BLaER1 (cell line): Measurements from ENCODE around the gene SLC25A29.
A peak's percentile ranks its signal among the peaks of the same experiment; 100 is the strongest.

Experiments
- H3K27ac ChIP-seq: shearing (Covaris generic); formaldehyde crosslinking; 2 replicates; pipeline ENCODE4 v1.8.1; 2022
- H3K27me3 ChIP-seq: shearing (Covaris generic); formaldehyde crosslinking; 2 replicates; pipeline ENCODE4 v1.8.1; 2022
- H3K36me3 ChIP-seq: shearing (Covaris generic); formaldehyde crosslinking; 2 replicates; pipeline ENCODE4 v1.8.1; 2022
- H3K4me1 ChIP-seq: shearing (Covaris generic); formaldehyde crosslinking; 2 replicates; pipeline ENCODE4 v1.8.1; 2022
- H3K4me2 ChIP-seq: shearing (Covaris generic); formaldehyde crosslinking; 2 replicates; pipeline ENCODE4 v1.8.1; 2022
- H3K4me3 ChIP-seq: shearing (Covaris generic); formaldehyde crosslinking; 2 replicates; pipeline ENCODE4 v1.8.1; 2022
- H3K9ac ChIP-seq: shearing (Covaris generic); formaldehyde crosslinking; 2 replicates; pipeline ENCODE4 v1.8.1; 2022
- H3K9me3 ChIP-seq: shearing (Covaris generic); formaldehyde crosslinking; 2 replicates; pipeline ENCODE4 v1.8.1; 2022
- H4K20me1 ChIP-seq: shearing (Covaris generic); formaldehyde crosslinking; 2 replicates; pipeline ENCODE4 v1.8.1; 2022
- Cebpa-rat ChIP-seq: shearing (Covaris generic); IDR thresholded peaks from 2 replicates; pipeline ENCODE4 v1.8.1; 2022

SLC25A29 gene

DNA sequence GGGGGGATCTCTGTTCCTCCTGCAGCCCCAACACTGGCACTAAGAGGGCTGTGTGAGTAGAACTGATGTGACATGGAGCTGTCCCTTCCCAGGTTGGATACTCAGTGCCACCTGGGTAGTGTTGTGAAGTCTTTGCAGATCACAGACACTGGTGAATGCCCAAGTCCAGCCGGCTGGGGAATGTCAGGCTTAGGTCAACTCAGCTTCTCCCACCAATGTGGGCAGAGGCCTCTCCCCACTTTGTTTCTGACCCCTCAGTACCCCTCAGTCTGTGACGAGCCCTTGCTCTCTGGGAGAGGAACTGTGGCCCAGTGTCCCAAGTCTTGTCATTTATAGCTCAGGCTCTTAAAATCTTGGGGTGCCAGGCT, 11.3 kb downstream of the SLC25A29 start:
- Histone ChIP-seq H3K36me3 (peaks cover 52% of the 10 kb centered on the region), H3K27ac (peak overlapping the region; percentile 90), H3K4me2 (peak overlapping the region; percentile 96), H3K9ac (peak overlapping the region; percentile 63), H3K9me3 (no peaks in the 10 kb centered on the region), H3K27me3 (no peaks in the 10 kb centered on the region), H3K4me1 (peaks cover 100% of the 10 kb centered on the region), H4K20me1 (peaks cover 88% of the 10 kb centered on the region), H3K4me3 (peak overlapping the region; percentile 35; the same call in 1 of the 2 replicates)
- TF ChIP-seq Cebpa-rat: no peak

DNA sequence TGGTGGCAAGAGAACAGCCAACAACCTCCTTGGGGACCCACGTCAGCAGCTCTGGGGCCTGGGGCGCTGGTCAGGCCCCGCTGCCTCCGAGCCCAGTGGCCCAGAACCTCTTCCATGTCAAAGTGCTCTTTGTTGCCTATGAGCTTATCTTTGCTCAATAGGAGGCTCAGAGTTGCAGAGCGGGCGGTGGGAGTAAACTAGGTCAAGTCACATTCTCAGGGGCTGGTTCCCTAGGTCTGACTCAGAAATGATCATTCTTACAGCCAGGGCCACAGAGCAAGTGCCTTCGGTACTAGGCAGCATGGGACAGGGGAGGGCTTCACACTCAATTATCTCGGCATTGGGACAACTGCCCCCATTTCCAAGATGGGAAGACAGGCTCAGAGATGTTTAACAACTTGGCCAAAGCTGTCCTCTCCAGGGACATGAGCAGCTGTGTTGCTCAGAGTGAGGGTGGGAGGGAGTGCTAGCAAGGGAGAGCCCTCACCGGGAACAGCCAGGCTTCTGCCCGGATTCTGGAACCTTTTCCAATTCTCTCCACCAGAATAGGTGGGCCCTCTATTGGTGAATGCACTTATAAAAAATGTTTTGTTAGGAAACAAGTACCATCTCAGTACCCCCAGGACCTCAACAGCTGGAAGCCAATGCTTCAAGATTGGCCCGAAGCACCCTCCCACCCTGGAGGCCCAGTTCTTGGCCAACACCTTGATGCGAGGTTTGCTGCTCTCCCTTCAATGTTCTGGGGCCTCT, 11.9 kb downstream of the SLC25A29 start:
- peak; percentile 88 for TF ChIP-seq Cebpa-rat
- Histone ChIP-seq H3K36me3 (peaks cover 52% of the 10 kb centered on the region), H4K20me1 (peaks cover 88% of the 10 kb centered on the region), H3K9me3 (no peaks in the 10 kb centered on the region), H3K4me3 (peak overlapping the region; percentile 49), H3K27me3 (no peaks in the 10 kb centered on the region), H3K27ac (peak overlapping the region; percentile 90), H3K4me2 (peak overlapping the region; percentile 96), H3K4me1 (peaks cover 100% of the 10 kb centered on the region), H3K9ac (peak overlapping the region; percentile 73)

DNA sequence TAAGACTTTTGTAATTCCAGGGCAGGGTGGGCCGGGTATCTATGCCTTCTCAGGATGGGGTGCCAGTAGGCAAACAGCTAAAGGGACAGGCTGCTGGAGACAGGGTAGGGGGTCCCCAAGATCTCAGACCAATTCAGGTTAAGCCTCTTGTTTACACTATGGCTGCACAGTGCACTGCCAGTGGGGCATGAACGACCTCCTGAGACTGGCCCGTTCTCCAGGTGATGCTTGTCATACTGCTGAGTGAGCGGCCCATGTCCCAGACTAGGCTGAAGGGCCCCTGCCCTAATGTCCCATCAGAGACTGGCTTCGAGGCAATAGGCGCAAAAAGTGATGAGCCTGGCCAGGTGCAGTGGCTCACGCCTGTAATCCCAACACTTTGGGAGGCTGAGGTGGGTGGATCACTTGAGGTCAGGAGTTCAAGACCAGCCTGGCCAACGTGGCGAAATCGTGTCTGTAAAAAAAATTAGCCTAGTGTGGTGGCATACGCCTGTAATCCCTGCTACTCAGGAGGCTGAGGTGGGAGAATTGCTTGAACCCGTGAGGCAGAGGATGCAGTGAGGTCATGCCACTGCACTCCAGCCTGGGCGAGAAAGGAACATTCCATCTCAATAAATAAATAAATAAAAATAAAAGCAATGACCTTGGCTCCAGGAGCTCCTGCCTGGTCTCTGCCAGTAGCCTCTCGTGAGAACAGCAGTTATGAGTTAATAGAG, 12.6 kb downstream of the SLC25A29 start:
- H3K9ac ChIP-seq: peak overlapping the region; percentile 73
- peaks cover 55% of the 10 kb centered on the region for H3K36me3 ChIP-seq
- H3K4me1 ChIP-seq: peaks cover 100% of the 10 kb centered on the region
- H4K20me1 ChIP-seq: peaks cover 88% of the 10 kb centered on the region
- H3K4me3 ChIP-seq: peak overlapping the region; percentile 49
- no peaks in the 10 kb centered on the region for H3K27me3 ChIP-seq
- peak overlapping the region; percentile 96 for H3K4me2 ChIP-seq
- H3K9me3 ChIP-seq: no peaks in the 10 kb centered on the region
- no peak for TF ChIP-seq Cebpa-rat
- H3K27ac ChIP-seq: peak overlapping the region; percentile 90

DNA sequence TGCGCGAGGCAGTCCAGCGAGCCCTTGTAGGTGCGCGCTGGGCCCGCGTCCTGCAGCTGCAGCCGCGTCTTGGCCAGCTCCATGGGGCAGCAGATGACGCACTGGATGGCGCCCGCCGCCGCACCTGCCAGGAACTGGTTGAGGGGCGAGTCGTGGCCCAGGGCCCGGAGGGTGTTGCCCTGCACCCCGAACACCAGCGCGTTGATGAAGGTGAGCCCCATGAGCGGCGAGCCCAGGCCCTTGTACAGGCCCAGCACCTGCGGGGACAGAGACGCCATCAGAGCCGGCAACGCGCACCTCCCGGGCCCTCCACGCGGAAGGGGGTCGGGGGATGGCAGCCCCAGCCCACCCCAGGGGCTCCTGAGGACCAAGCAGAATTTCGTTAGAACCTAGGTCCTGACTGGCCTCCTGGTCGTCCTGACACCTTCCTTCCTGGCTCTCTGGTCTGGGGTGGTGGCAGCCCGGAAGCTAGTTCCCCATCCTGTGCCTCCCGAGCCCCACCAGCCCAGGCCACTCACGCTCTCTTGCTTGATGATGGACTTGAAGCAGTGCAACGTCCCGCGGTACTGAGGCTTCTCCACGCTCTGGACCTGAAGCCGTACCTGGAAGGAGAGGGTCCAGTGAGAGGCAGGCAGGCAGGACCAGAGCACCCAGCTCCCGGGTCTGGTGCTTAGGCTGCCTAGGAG, 13.3 kb downstream of the SLC25A29 start:
- no peak overlapping the region; the same call in 1 of the 2 replicates for H3K4me3 ChIP-seq
- no peaks in the 10 kb centered on the region for H3K27me3 ChIP-seq
- peaks cover 84% of the 10 kb centered on the region for H4K20me1 ChIP-seq
- H3K4me2 ChIP-seq: peak overlapping the region; percentile 96
- peak overlapping the region; percentile 73 for H3K9ac ChIP-seq
- no peak for TF ChIP-seq Cebpa-rat
- H3K36me3 ChIP-seq: peaks cover 49% of the 10 kb centered on the region
- no peaks in the 10 kb centered on the region for H3K9me3 ChIP-seq
- peak overlapping the region; percentile 90 for H3K27ac ChIP-seq
- H3K4me1 ChIP-seq: peaks cover 100% of the 10 kb centered on the region

DNA sequence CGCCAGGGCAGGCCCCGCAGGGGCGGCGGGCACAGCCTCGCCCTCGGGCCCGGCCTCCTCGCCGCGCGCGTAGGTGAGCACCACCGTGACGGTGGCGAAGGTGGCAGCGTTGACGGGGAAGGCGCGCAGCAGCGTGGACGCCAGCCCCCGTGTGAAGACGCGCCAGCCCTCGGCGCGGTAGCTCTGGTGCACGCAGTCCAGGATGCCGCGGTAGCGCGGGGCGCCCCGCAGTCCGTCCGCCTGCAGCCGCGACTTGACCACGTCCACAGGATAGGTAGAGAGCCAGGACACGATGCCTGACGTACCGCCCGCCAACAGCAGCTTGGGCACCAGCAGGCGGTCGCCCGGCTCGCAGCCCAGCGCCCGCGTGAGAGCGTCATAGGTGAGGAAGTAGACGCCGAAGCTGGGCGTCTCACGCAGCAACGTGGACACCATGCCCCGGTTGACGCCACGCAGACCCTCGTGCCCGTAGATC, 13.9 kb downstream of the SLC25A29 start:
- peak overlapping the region; percentile 90 for H3K27ac ChIP-seq
- H3K36me3 ChIP-seq: peaks cover 45% of the 10 kb centered on the region
- peaks cover 100% of the 10 kb centered on the region for H3K4me1 ChIP-seq
- no peaks in the 10 kb centered on the region for H3K9me3 ChIP-seq
- no peak for TF ChIP-seq Cebpa-rat
- peaks cover 83% of the 10 kb centered on the region for H4K20me1 ChIP-seq
- H3K4me3 ChIP-seq: no peak overlapping the region; the same call in 1 of the 2 replicates
- no peaks in the 10 kb centered on the region for H3K27me3 ChIP-seq
- peak overlapping the region; percentile 77; the same call in 1 of the 2 replicates for H3K9ac ChIP-seq
- peak overlapping the region; percentile 96 for H3K4me2 ChIP-seq

DNA sequence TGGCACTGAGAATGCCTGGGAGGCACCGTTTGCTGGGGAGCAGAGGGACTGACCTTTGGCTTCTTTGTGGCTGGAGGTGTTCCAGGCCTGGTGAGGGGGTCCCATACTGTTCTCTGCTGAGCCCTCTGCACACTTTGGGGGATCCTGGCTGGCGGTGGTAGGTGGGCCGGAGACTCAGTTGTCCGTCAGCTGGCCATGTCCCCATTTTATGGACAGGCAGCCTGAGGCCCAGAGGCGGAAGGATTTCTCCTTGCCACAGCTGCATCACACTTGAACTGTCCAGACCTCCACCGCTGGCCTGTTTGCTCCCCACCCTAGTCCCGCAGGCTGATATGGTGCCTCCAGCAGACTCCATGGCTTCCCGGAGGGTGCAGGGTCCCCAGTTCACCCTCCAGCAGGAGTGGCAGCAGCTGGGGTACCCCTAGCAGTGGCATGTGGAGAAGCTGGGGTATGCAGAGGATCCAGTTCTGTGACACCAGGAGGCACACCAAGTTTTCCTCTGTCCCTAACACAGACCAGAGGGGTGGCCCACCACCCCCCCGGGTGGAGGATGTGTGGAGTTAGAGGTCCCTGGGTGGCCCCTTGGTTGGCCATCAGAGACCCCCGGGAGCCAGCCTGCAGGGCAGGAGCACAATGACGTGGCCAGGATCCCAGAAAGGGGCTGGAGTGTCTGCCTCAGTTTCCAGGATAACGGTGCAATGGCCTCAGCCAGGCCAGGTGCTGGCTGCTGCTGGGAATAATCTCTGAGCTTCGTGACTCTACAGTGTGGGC, 14.8 kb downstream of the SLC25A29 start:
- H3K27ac ChIP-seq: peak overlapping the region; percentile 90
- H3K9ac ChIP-seq: peak overlapping the region; percentile 77
- peaks cover 43% of the 10 kb centered on the region for H3K36me3 ChIP-seq
- H3K27me3 ChIP-seq: no peaks in the 10 kb centered on the region
- H3K9me3 ChIP-seq: no peaks in the 10 kb centered on the region
- peak overlapping the region; percentile 39; the same call in 1 of the 2 replicates for H3K4me3 ChIP-seq
- TF ChIP-seq Cebpa-rat: no peak
- peaks cover 100% of the 10 kb centered on the region for H3K4me1 ChIP-seq
- peak overlapping the region; percentile 96 for H3K4me2 ChIP-seq
- peaks cover 83% of the 10 kb centered on the region for H4K20me1 ChIP-seq

DNA sequence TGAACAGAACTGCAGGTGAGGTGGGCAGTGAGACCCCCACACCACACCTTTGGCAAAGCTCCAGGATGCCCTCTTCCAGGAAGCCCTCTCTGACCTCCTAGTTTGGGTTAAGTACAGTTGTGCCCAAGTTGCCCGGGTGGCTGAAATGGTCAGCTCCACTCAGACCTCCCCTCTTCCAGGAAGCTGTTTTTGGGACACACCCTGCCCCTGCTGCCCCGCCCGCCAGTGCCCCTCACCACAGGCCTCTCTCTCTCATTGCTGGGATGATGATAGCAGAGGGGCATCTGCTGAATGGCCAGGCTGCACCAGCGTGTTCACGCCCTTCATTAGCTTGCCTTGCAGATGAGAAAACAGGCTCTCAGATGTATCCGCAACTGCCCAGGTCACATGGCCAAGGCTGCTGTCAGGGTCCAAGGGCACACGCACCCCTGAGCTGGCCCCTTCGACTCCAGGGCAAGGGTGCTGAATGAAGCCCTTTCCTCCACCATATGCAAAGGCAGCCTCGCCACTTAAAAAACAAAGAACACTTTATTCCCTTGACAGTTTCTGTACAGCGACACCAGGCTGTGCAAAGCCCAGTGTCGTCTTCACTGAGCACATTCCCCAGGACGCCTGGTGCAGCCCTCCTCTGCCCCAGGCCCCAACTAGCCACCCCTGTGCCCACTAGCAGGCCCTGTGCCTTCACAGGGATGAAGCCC, 15.5 kb downstream of the SLC25A29 start:
- peaks cover 100% of the 10 kb centered on the region for H3K4me1 ChIP-seq
- peak overlapping the region; percentile 90 for H3K27ac ChIP-seq
- no peaks in the 10 kb centered on the region for H3K9me3 ChIP-seq
- TF ChIP-seq Cebpa-rat: no peak
- H4K20me1 ChIP-seq: peaks cover 77% of the 10 kb centered on the region
- H3K9ac ChIP-seq: peak overlapping the region; percentile 77
- peak overlapping the region; percentile 39 for H3K4me3 ChIP-seq
- H3K27me3 ChIP-seq: no peaks in the 10 kb centered on the region
- peaks cover 37% of the 10 kb centered on the region for H3K36me3 ChIP-seq
- H3K4me2 ChIP-seq: peak overlapping the region; percentile 96

DNA sequence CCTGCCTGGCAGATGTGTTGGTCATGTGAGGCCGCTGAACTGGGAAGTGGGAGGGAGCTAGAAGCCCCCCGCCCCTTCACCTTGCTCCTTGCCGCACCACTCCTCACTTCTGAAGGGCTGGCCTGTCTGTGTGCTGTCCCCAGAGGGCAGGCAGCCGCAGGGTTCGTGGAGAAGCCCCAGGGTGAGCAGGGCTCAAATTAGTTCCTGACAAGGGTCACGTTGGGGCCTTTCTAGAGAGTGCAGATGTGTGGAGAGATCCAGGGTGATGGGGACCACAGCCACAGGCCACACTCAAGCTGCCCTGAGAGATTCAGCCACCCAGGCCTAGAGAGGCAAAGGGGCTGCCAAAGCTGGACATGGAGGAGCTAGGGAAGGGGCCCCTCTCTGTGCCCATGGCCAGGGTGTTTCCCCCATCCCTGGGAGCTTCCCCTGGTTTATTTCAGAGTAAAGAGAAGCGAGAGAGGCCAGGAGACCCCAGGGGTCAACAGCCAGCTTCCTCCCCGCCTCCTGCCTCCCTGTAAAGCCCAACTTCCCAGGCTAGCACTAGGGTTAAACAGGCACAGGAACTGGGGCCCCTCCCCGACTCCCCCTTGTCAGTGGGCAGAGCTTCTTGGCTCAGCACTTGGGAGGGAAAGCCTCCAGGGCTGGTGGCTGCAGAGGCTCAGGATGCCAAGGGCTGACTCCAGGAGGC, 16.2 kb downstream of the SLC25A29 start:
- Histone ChIP-seq H4K20me1 (peaks cover 70% of the 10 kb centered on the region), H3K27me3 (no peaks in the 10 kb centered on the region), H3K4me3 (peak overlapping the region; percentile 39), H3K36me3 (peaks cover 37% of the 10 kb centered on the region), H3K27ac (peak overlapping the region; percentile 90), H3K4me2 (peak overlapping the region; percentile 96), H3K4me1 (peaks cover 98% of the 10 kb centered on the region), H3K9ac (peak overlapping the region; percentile 77), H3K9me3 (no peaks in the 10 kb centered on the region)
- TF ChIP-seq Cebpa-rat: no peak
